T-helper 17 cell (primary cell): ENCODE data around the gene MSANTD7. TPM values are rescaled to one million over a fixed set of nuclear protein-coding genes. Genes with fewer than 3 reads are reported as not detected.
"Not testable (repeated sequence)": the region's sequence is repeated elsewhere in the genome, so short reads cannot be mapped to it uniquely, and the experiment has no call there.

Experiments
- ATAC-seq: fragments of 150-1000 bp; cut with Tn5 transposase; 2 replicates; pipeline ENCODE4 v1.10.0; 2021; ENCODE audit warnings: mild to moderate bottlenecking, moderate library complexity
- DNase-seq, 3 donors: peaks; one replicate each; pipeline versions ENCODE4 v3.0.0 to v3.0.0-alpha.2; 2020 to 2021
- H3K9me3 ChIP-seq: one replicate; pipeline ENCODE4 v1.7.0; 2013; ENCODE audit warnings: low read length, mild to moderate bottlenecking; ENCODE audit not compliant: control insufficient read depth, poor library complexity, severe bottlenecking
- H3K27ac Mint-ChIP-seq: one replicate; pipeline ENCODE4 v1.8.0; 2022; ENCODE audit warnings: mild to moderate bottlenecking, moderate library complexity, mixed read lengths
- H3K27me3 Mint-ChIP-seq: one replicate; pipeline ENCODE4 v1.8.0; 2022; ENCODE audit warnings: mixed read lengths
- H3K36me3 Mint-ChIP-seq: one replicate; pipeline ENCODE4 v1.8.0; 2022; ENCODE audit warnings: low read depth, mixed read lengths
- H3K4me1 Mint-ChIP-seq: one replicate; pipeline ENCODE4 v1.8.0; 2022; ENCODE audit warnings: mild to moderate bottlenecking, mixed read lengths
- H3K4me3 Mint-ChIP-seq: one replicate; pipeline ENCODE4 v1.8.0; 2022; ENCODE audit warnings: mild to moderate bottlenecking, moderate library complexity, mixed read lengths
- total RNA-seq, 4 donors: library from RNA in 2 of 4; stranded (reverse) in 2 of 4; gene quantifications; one replicate each; pipeline ENCODE4 v1.2.3 and lab custom pipeline; 2022 to 2026

MSANTD7 gene, protein sequence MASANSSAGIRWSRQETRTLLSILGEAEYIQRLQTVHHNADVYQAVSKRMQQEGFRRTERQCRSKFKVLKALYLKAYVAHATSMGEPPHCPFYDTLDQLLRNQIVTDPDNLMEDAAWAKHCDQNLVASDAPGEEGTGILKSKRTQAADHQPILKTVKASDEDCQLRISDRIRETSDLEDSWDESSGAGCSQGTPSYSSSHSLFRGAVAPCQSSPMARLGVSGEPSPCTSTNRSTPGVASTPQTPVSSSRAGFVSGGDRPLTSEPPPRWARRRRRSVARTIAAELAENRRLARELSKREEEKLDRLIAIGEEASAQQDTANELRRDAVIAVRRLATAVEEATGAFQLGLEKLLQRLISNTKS
- total RNA-seq (10 to 100 TPM; 22.2 to 23.2 TPM), total RNA-seq (lab: John Stamatoyannopoulos, UW) (31.5 to 40.6 reads per million in 2 donors)

DNA sequence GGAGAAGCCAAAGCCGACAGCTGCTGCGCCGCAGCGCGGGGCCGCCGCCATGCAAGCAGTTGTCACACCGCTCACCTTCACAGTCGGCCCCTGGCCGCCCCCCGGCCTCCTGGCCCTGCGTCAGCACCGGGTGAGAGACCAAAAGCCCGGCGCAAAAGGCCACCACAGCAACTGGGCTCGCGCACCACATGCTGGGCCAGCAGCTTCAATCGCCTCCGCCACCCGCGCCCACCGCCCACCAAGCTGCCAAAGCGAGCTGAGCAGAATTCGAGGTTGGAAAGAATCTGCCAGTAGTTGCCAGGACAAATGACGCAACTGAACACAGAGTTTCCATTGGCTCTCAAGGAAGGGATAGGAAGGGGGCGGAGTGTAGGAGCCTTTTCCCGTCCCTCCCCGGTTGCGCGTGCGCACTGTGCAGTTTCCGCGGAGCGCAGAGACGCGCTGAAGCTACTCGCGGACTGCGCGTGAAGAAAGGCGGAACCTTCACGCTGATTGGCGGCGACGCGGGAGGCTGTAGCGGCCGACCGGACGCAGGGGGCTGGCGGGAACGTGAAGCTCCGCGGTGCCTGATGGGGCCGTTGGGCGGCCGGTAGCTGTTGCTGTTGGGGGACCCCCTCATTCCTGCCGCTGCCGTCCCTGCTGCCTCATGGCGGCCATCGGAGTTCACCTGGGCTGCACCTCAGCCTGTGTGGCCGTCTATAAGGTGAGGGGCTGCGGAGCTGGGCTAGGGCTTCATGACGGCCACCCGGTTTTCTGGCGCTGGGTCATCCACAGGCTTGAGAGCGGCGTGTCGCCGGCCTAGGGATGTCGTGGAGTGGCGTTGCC is at the start of gene MSANTD7, which contains the start of the genes CDNF and HSPA14:
TSS of gene MSANTD7 (plus strand) at position 550 of the 825 bp plus-strand sequence. CDS start 3,979 bp downstream, outside the sequence.
TSS of gene CDNF (minus strand) at position 281 of the 825 bp plus-strand sequence. CDS start at position 190, 91 bp downstream.
TSS of gene HSPA14 (plus strand) at position 550 of the 825 bp plus-strand sequence. CDS start at position 647, 97 bp downstream.
- Mint-ChIP-seq H3K27ac (peak within 1 kb of the TSS; percentile 94), H3K36me3 (peaks cover 18% of the 10 kb centered on the region), H3K4me1 (peaks cover 19% of the 10 kb centered on the region), H3K27me3 (no peaks in the 10 kb centered on the region), H3K4me3 (peak within 1 kb of the TSS; percentile 95)
- ATAC-seq (peak; percentile 96), DNase-seq (peak; percentile 98 to 99 (median 99))
- no peaks in the 10 kb centered on the region for H3K9me3 ChIP-seq

DNA sequence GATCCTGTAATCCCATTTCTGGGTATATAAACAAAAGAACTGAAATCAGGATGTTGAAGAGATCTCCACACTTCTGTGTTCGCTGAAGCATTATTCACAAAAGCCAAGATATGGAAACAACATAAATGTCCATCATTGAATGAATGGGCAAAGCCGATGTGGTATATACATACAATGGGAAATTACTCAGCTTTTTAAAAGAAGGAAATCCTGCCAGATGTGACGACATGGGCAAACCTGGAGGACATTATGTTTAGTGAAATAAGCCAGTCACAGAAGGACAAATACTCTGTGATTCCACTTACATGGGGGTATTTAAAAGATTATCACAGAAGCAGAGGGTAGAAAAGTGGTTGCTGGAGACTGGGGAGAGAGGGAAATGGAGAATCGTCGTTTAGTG is 39.5 kb upstream of the MSANTD7 start:
- H3K36me3 Mint-ChIP-seq: no peaks in the 10 kb centered on the region
- no peak for DNase-seq
- H3K9me3 ChIP-seq: no peaks in the 10 kb centered on the region
- no peak for ATAC-seq
- peaks cover 11% of the 10 kb centered on the region for H3K27me3 Mint-ChIP-seq
- no peaks in the 10 kb centered on the region for H3K4me1 Mint-ChIP-seq
- no peak overlapping the region for H3K4me3 Mint-ChIP-seq
- H3K27ac Mint-ChIP-seq: no peak overlapping the region

GRCh38 chr10:14800397-14800796 is 37.7 kb upstream of the MSANTD7 start:
- ATAC-seq: no peak
- no peaks in the 10 kb centered on the region for H3K36me3 Mint-ChIP-seq

GRCh38 chr10:14801723-14802122 is 36.4 kb upstream of the MSANTD7 start:
- no peaks in the 10 kb centered on the region for H3K36me3 Mint-ChIP-seq
- ATAC-seq (no peak), DNase-seq (no peak)

More at GRCh38 chr10:14800397-14800796, 37.7 kb upstream of the MSANTD7 start:
- Mint-ChIP-seq H3K4me1 (peaks cover 2% of the 10 kb centered on the region), H3K4me3 (no peak overlapping the region), H3K27ac (no peak overlapping the region), H3K27me3 (peaks cover 11% of the 10 kb centered on the region)
- DNase-seq: no peak
- no peaks in the 10 kb centered on the region for H3K9me3 ChIP-seq

DNA sequence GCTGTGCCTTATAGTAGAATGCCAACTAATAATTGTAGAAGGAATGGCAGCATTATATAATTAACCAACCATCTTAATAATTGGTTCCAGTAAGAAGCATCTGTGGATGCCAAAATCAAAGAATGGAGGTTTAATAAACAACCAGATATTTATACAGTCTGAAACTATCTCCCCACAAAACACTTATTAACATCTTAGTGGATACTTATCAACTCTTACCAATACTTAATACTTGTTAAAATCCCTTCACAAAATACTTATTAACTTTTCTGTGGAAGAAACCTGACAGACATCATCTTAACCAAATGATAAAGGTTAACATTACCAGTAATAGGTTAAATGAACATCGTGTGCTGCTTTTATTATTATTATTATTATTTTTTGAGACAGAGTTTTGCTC is 34.3 kb upstream of the MSANTD7 start:
- H3K27me3 Mint-ChIP-seq: peaks cover 11% of the 10 kb centered on the region
- H3K4me1 Mint-ChIP-seq: peaks cover 2% of the 10 kb centered on the region
- no peaks in the 10 kb centered on the region for H3K36me3 Mint-ChIP-seq
- no peak overlapping the region for H3K4me3 Mint-ChIP-seq
- no peak for ATAC-seq
- H3K9me3 ChIP-seq: no peaks in the 10 kb centered on the region
- DNase-seq: no peak
- H3K27ac Mint-ChIP-seq: no peak overlapping the region

More at GRCh38 chr10:14801723-14802122, 36.4 kb upstream of the MSANTD7 start:
- peak overlapping the region; percentile 7 for H3K4me3 Mint-ChIP-seq
- peaks cover 11% of the 10 kb centered on the region for H3K27me3 Mint-ChIP-seq
- H3K27ac Mint-ChIP-seq: no peak overlapping the region
- H3K9me3 ChIP-seq: no peaks in the 10 kb centered on the region
- H3K4me1 Mint-ChIP-seq: peaks cover 2% of the 10 kb centered on the region

DNA sequence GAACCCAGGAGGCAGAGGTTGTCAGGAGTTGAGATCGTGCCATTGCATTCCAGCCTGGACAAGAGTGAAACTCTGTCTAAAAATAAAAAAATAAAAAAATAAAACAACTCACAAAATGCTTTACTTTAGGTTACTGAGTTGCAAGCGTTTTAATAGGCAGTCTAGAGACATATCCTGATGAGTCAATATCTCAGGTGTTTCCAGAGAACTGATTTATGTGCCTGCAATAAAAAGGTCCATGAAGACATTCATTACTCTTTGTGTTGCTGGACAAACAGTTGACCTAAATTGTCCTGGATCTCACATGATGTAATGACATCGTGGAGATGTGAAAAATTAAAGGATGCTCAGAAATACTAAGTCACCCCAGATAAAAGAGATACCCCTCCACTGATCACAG is 31.8 kb upstream of the MSANTD7 start:
- peaks cover 5% of the 10 kb centered on the region for H3K27me3 Mint-ChIP-seq
- peaks cover 2% of the 10 kb centered on the region for H3K4me1 Mint-ChIP-seq
- ATAC-seq: no peak
- no peak overlapping the region for H3K27ac Mint-ChIP-seq
- H3K9me3 ChIP-seq: no peaks in the 10 kb centered on the region
- no peak overlapping the region for H3K4me3 Mint-ChIP-seq
- no peaks in the 10 kb centered on the region for H3K36me3 Mint-ChIP-seq
- no peak for DNase-seq

DNA sequence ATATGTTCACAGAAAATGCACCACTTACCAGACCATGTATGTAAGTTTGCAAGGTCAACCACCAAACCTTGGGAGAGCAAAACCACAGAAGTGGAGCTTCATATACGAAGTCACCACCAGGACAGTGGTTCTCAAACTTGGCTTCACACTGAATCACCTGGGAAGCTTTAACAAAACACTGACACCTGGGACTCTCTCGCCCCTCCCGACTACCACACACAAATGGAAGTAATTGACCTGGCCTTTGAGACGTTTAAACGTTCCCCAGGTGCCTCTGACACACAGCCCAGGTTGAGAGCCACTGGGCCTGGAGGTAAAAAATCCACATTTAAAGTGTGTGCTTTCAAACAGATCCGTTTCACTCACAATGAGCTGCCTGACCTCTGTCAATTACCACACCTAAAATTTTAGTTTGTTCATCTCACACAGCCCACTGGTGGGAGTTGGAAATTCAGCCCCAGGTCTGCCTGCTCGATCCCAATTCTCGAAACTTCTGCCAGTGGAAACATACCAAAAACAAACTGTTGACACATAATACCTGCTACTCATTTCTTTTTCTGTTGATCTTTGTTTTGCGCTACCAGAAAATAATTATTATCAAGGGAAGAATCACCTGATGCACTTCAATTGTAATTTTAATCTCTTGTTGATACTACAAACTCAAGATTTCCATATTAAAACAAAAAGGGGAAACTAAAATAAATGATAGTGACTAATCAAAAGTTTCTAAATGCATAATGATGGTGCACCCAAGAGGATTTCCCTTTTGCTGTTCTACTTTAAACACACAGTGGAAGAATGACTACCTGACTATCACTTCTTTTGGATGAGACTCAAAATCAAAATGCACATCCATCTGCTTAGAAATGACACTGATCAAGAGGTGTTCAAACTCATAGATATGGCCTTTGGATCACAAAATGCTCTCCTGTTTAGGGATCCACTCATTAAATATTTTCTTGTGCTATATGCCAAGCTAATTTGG is 26.8 kb upstream of the MSANTD7 start:
- no peaks in the 10 kb centered on the region for H3K9me3 ChIP-seq
- Mint-ChIP-seq H3K27me3 (no peaks in the 10 kb centered on the region), H3K4me1 (peaks cover 9% of the 10 kb centered on the region), H3K27ac (peak overlapping the region; percentile 8), H3K4me3 (no peak overlapping the region), H3K36me3 (no peaks in the 10 kb centered on the region)
- ATAC-seq (no peak), DNase-seq (no peak)

DNA sequence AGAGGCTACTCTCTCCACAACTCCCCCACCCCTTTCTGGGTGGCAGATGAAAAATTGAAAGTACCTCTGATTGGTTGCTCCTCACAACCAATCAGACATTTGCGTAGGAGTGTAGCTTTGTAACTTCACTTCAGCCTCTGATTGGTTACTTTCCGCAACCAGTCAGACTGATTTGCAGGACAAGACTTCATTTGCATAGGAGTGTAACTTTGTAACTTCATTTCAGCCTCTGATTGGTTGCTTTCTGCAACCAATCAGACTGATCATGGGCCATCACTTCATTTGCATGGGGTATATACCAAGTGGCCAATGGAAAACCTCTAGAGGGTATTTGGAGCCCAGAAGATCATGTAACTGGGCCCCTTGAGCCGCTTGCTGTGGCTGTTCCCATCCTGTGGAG is 25.8 kb upstream of the MSANTD7 start:
- peaks cover 9% of the 10 kb centered on the region for H3K4me1 Mint-ChIP-seq
- no peaks in the 10 kb centered on the region for H3K27me3 Mint-ChIP-seq
- no peak overlapping the region for H3K4me3 Mint-ChIP-seq
- H3K27ac Mint-ChIP-seq: no peak overlapping the region
- ATAC-seq (peak; percentile 55), DNase-seq (no peak)
- H3K36me3 Mint-ChIP-seq: no peaks in the 10 kb centered on the region
- no peaks in the 10 kb centered on the region for H3K9me3 ChIP-seq

- no peaks in the 10 kb centered on the region for H3K9me3 ChIP-seq
- ATAC-seq (no peak), DNase-seq (no peak)
- Mint-ChIP-seq H3K27me3 (no peaks in the 10 kb centered on the region), H3K4me3 (no peak overlapping the region), H3K27ac (no peak overlapping the region), H3K4me1 (peaks cover 9% of the 10 kb centered on the region), H3K36me3 (no peaks in the 10 kb centered on the region)
Observed at GRCh38 chr10:14815681-14816080, 22.4 kb upstream of the MSANTD7 start.

GRCh38 chr10:14816717-14817116 is 21.4 kb upstream of the MSANTD7 start:
- H3K4me3 Mint-ChIP-seq, H3K27me3 Mint-ChIP-seq, DNase-seq, H3K27ac Mint-ChIP-seq, H3K9me3 ChIP-seq, H3K4me1 Mint-ChIP-seq, H3K36me3 Mint-ChIP-seq, ATAC-seq: not testable (repeated sequence)

DNA sequence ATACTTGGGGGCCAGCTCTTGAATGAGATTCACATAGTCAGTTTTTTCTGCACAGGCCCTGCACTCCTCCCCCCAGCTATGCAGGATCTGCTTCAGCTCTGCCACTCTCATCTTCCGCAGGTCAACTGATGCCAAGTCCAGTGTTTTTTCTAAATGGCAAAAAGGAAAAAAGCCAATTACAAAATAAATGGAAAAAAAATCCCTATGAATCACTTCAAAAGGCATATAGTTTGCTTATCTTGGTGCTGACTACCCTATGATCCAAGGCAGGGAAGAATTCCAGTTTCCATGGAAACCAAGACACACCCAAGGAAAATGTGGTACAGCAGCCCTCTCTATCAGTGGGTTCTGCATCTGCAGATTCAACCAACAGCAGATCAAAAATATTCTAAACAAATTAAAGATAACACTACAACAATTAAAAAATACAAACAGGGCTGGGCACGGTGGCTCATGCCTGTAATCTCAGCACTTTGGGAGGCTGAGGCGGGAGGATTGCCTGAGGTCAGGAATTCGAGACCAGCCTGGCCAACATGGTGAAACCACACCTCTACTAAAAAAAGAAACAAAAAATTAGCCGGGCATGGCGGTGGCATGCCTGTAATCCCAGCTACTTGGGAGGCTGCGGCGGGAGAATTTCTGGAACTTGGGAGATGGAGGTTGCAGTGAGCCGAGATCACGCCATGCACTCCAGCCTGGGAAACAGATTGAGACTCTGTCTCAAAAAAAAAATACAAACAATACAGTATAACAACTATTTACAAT is 17.9 kb upstream of the MSANTD7 start:
- no peak for ATAC-seq
- Mint-ChIP-seq H3K27me3 (no peaks in the 10 kb centered on the region), H3K36me3 (no peaks in the 10 kb centered on the region), H3K4me3 (no peak overlapping the region), H3K4me1 (peaks cover 4% of the 10 kb centered on the region), H3K27ac (no peak overlapping the region)
- no peak for DNase-seq
- H3K9me3 ChIP-seq: no peaks in the 10 kb centered on the region

GRCh38 chr10:14820775-14821154 is 17.3 kb upstream of the MSANTD7 start:
- peaks cover 9% of the 10 kb centered on the region for H3K4me1 Mint-ChIP-seq
- H3K9me3 ChIP-seq: no peaks in the 10 kb centered on the region
- no peak overlapping the region for H3K4me3 Mint-ChIP-seq
- no peak for DNase-seq
- peaks cover under 1% of the 10 kb centered on the region for H3K36me3 Mint-ChIP-seq
- no peak overlapping the region for H3K27ac Mint-ChIP-seq
- no peak for ATAC-seq
- peaks cover 4% of the 10 kb centered on the region for H3K27me3 Mint-ChIP-seq
